ENCODE results near the gene POU2AF3. TPM values are rescaled to one million over a fixed set of nuclear protein-coding genes. Genes with fewer than 3 reads are reported as not detected.

POU2AF3 gene
- total RNA-seq, 4 donors from 2014 or later: 6.0 to 9.6 (median 7.1) TPM

DNA sequence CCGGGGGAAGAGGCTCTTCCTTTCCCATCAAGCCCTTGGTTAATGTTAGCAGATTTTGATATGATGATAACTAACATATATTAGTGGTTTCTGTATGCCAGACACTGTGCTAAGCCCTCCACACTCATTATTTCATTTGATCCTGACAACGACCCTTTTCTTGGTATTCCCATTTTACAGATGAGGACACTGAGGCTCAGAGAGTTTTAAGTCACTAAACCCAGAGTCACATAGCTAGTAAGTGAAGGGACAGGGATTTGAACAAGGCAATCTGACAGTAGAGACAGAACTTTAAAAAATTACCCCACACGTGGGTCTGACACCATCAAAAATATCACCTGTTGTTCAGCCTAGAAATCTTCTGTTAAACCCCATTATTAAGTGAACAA is 58.3 kb downstream of the POU2AF3 start:
- Histone ChIP-seq H3K27me3 (no peaks in the 10 kb centered on the region), H3K4me1 (peaks cover 3 to 30% (median 10%) of the 10 kb centered on the region in 4 donors), H3K36me3 (no peaks in the 10 kb centered on the region), H3K4me3 (no peak overlapping the region), H3K27ac (no peak overlapping the region), H3K9me3 (no peaks in the 10 kb centered on the region)
- intact Hi-C loops (cut with DNase I; ENCODE audit: low total_unique reads): no loop called here
- in situ Hi-C loops (cut with MboI; ENCODE audit: low pct_ligation_motif_present in 1 of 4, low pct_unique_long_range_greater_than_20kb in 1 of 4, low sequenced_read_pairs in 3 of 4): no loop called here
- WGBS, 2 donors (ENCODE audit: low coverage in 1 of 2): 76 to 84% methylated on average over 3 of the region's 3 CpGs
- DNase-seq: no peak
- TF ChIP-seq POLR2AphosphoS5 (IDR thresholded peaks at IDR 0.05) (no peak), POLR2A (IDR thresholded peaks at IDR 0.05) (no peak), EP300 (IDR thresholded peaks at IDR 0.05; ENCODE audit: low read depth) (no peak)
- TF ChIP-seq, protein P1, sequence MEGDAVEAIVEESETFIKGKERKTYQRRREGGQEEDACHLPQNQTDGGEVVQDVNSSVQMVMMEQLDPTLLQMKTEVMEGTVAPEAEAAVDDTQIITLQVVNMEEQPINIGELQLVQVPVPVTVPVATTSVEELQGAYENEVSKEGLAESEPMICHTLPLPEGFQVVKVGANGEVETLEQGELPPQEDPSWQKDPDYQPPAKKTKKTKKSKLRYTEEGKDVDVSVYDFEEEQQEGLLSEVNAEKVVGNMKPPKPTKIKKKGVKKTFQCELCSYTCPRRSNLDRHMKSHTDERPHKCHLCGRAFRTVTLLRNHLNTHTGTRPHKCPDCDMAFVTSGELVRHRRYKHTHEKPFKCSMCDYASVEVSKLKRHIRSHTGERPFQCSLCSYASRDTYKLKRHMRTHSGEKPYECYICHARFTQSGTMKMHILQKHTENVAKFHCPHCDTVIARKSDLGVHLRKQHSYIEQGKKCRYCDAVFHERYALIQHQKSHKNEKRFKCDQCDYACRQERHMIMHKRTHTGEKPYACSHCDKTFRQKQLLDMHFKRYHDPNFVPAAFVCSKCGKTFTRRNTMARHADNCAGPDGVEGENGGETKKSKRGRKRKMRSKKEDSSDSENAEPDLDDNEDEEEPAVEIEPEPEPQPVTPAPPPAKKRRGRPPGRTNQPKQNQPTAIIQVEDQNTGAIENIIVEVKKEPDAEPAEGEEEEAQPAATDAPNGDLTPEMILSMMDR (IDR thresholded peaks at IDR 0.05): no peak

DNA sequence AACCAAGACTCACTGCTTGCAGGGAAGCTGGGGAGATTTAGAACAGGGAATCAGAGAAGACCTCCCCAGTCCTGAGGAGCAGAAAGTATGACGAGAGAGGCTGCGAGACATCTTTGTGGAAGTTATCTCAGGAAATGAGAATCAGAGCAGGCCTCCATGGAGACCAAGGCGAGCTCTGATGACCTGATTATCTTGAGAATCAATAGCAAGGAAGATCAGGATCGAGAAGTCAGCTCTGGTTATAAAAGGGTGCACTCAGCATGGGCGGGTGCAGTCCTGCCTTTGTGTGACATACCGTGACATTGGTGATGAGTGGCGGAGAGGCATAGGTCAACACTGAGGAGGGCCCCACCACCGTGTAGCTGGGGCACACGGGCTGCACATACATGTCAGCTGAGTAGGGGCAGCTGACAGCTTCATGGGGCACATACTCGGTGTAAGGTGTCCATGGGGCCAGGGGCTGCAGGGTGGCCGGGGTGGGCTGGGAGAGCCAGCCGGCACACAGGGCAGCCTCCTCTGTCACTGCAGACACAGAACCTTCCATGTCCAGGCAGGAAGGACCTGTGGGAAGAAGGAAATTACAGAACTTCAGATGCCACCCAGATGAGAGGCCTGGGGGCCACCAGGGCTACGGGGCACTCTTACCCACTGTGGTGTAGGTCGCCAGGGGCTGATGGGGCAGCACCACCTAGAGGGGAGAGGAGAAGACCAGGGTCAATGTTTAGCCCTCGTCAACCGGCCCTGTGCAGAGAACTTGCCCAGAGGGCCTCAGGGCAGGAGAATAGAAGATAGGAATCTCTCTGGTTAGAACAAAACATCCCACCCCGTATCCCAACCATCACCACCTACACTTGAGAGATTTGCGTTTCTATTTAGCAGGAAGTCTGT is 59.0 kb downstream of the POU2AF3 start:
- Histone ChIP-seq H3K4me1 (peaks cover 3 to 30% (median 10%) of the 10 kb centered on the region in 4 donors), H3K27ac (no peak overlapping the region), H3K27me3 (no peaks in the 10 kb centered on the region), H3K36me3 (no peaks in the 10 kb centered on the region), H3K4me3 (no peak overlapping the region), H3K9me3 (no peaks in the 10 kb centered on the region)
- DNase-seq: no peak
- in situ Hi-C loops (cut with MboI; ENCODE audit: low pct_ligation_motif_present in 1 of 4, low pct_unique_long_range_greater_than_20kb in 1 of 4, low sequenced_read_pairs in 3 of 4) (no loop called here), intact Hi-C loops (cut with DNase I; ENCODE audit: low total_unique reads) (no loop called here)
- TF ChIP-seq POLR2AphosphoS5 (IDR thresholded peaks at IDR 0.05) (no peak), EP300 (IDR thresholded peaks at IDR 0.05; ENCODE audit: low read depth) (no peak), POLR2A (IDR thresholded peaks at IDR 0.05) (no peak)
- TF ChIP-seq, protein P1 (IDR thresholded peaks at IDR 0.05): no peak
- 82 to 88% methylated on average over 12 to 18 of the region's 18 CpGs for WGBS, 2 donors (ENCODE audit: low coverage in 1 of 2)

Small RNA genes lying within 50 kb of the gene (small RNA-seq; reads per million reads assigned to genes)
- 0 reads per million in 4 donors for gene MIR4491

Other genes with a start within 250 kb of the POU2AF3 start
- 1 to 10 TPM in 2 of 4 donors, not detected in 2; 1.9 to 4.4 TPM for gene POU2AF2, start 52.8 kb upstream of the POU2AF3 start, total RNA-seq
- gene POU2AF1, start 80.7 kb downstream of the POU2AF3 start, total RNA-seq: 10 to 100 TPM in 1 of 4 donors, 1 to 10 TPM in 3; 1.4 to 19.8 (median 2.9) TPM
- gene BTG4, start 213.8 kb downstream of the POU2AF3 start, total RNA-seq: not detected
- not detected for gene HOATZ, start 216.2 kb downstream of the POU2AF3 start, total RNA-seq
- gene LAYN, start 242.2 kb downstream of the POU2AF3 start, total RNA-seq: 10 to 100 TPM in 2 of 4 donors, 1 to 10 TPM in 2; 5.6 to 19.7 (median 10.3) TPM